Measurements from ENCODE around the gene GNGT1.
A peak's percentile ranks its signal among the peaks of the same experiment; 100 is the strongest.
"Not testable (repeated sequence)": the region's sequence is repeated elsewhere in the genome, so short reads cannot be mapped to it uniquely, and the experiment has no call there.

The GNGT1 gene

DNA sequence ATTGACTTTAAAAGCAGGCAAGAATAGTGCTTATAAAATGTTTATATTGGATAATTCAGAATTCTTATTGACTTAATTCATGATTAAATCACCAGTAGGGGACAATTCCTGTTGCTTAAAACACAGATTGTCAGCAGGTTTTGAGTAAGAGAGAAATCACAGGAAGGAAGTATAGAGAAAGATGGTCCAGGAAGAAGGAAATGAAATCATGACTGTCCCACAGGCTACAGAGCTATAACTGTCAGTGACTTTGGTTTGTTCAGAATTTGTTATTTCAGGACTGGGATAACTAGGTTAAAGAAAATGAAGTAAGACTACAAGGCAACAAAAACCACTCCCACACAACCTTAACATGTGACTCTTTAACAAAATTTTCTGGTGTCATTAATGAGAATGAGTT lies 6.8 kb downstream of the GNGT1 start:
- DNase-seq = no peak
- no peaks in the 10 kb centered on the region for H3K4me1 ChIP-seq
- TF ChIP-seq, protein P1, sequence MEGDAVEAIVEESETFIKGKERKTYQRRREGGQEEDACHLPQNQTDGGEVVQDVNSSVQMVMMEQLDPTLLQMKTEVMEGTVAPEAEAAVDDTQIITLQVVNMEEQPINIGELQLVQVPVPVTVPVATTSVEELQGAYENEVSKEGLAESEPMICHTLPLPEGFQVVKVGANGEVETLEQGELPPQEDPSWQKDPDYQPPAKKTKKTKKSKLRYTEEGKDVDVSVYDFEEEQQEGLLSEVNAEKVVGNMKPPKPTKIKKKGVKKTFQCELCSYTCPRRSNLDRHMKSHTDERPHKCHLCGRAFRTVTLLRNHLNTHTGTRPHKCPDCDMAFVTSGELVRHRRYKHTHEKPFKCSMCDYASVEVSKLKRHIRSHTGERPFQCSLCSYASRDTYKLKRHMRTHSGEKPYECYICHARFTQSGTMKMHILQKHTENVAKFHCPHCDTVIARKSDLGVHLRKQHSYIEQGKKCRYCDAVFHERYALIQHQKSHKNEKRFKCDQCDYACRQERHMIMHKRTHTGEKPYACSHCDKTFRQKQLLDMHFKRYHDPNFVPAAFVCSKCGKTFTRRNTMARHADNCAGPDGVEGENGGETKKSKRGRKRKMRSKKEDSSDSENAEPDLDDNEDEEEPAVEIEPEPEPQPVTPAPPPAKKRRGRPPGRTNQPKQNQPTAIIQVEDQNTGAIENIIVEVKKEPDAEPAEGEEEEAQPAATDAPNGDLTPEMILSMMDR (IDR thresholded peaks at IDR 0.05; ENCODE audit: low read depth, low read length) = no peak

GRCh38 chr7:93914581-93915066 lies 8.3 kb downstream of the GNGT1 start:
- no peaks in the 10 kb centered on the region for H3K27me3 ChIP-seq
- no peak for DNase-seq
- no peaks in the 10 kb centered on the region for H3K36me3 ChIP-seq
- no peak overlapping the region for H3K4me3 ChIP-seq (ENCODE audit: low read depth, low read length)
- TF ChIP-seq, protein P1 (IDR thresholded peaks at IDR 0.05; ENCODE audit: low read depth, low read length) = no peak
- no peaks in the 10 kb centered on the region for H3K9me3 ChIP-seq
- no peaks in the 10 kb centered on the region for H3K4me1 ChIP-seq

More for the DNA sequence above, 6.8 kb downstream of the GNGT1 start:
- no peak overlapping the region for H3K4me3 ChIP-seq (ENCODE audit: low read depth, low read length)
- no peaks in the 10 kb centered on the region for H3K27me3 ChIP-seq
- no peaks in the 10 kb centered on the region for H3K36me3 ChIP-seq
- H3K9me3 ChIP-seq = no peaks in the 10 kb centered on the region

DNA sequence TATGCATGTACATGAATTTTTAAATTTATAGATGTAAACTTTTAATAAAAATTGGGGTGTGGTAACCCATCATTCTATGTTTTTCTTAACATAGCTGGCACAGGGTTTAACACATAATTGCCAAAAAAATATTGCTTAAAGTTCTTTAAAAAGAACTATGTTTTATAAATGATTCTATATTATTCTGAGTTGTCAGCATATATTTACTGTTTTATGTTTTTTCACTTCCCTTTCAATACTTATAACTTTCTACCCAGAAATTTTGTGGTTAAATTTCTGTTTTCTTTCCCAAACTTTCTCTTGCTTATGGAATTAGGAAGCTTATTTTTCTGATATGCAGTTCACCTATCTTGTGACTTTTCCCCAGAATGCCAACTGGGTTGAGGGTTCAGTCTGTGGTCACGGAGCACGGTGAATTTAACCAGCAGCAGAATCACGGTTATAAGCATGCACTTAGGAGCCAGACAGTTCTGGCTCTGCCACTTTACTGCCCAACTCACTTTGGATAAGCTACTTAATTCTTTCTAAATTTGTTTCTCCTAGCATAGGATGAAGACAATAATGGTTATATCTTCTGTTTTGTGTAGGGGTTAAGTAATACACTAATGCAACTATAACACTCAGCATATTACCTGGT lies 9.0 kb downstream of the GNGT1 start:
- not testable (repeated sequence) for H3K27me3 ChIP-seq; H3K4me3 ChIP-seq (ENCODE audit: low read depth, low read length); H3K4me1 ChIP-seq; H3K9me3 ChIP-seq; H3K36me3 ChIP-seq; DNase-seq

GRCh38 chr7:93915888-93916287 lies 9.5 kb downstream of the GNGT1 start:
- H3K4me3 ChIP-seq (ENCODE audit: low read depth, low read length); H3K36me3 ChIP-seq; DNase-seq; H3K4me1 ChIP-seq; H3K9me3 ChIP-seq; H3K27me3 ChIP-seq: not testable (repeated sequence)

GRCh38 chr7:93916315-93916714 lies 9.9 kb downstream of the GNGT1 start:
- not testable (repeated sequence) for H3K4me1 ChIP-seq; DNase-seq; H3K27me3 ChIP-seq; H3K9me3 ChIP-seq; H3K4me3 ChIP-seq (ENCODE audit: low read depth, low read length); H3K36me3 ChIP-seq

DNA sequence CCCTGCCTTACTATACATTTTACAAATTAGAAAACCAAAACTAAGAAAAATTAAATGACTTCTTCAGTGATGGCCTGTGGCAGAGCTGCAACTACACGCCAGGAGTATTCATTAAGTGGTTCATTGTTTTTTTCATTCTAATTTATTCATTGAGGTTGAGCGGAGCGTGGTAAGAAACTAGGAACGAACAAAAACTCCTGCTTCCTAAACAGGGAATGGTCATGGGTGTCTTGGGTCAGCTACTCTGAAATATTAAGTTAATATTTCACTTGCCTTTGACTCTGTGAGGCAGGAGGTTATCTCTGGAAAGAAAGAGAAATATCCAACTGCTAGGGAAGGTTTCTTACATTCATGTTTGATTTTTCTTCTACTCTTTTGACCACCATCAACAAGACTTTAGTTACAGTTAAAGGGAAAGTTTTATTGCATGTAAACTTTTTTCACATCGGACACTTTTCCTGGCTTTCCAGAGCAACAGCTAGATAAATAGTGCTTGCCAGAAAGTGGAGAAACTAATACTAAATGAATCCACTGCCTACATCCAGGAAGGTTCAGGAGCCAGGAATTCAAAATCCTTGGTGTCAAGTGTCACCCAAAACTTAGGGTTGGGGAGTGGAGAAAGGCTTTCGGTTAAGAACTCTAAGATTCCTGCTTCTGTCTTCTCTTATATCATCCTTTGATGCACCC lies 14.3 kb downstream of the GNGT1 start:
- no peaks in the 10 kb centered on the region for H3K4me1 ChIP-seq
- DNase-seq = no peak
- H3K9me3 ChIP-seq = no peaks in the 10 kb centered on the region
- TF ChIP-seq, protein P1 (IDR thresholded peaks at IDR 0.05; ENCODE audit: low read depth, low read length) = no peak
- H3K27me3 ChIP-seq = peaks cover 11% of the 10 kb centered on the region
- H3K4me3 ChIP-seq (ENCODE audit: low read depth, low read length) = no peak overlapping the region
- no peaks in the 10 kb centered on the region for H3K36me3 ChIP-seq

- no peak for DNase-seq
- Histone ChIP-seq H3K36me3 (no peaks in the 10 kb centered on the region), H3K9me3 (no peaks in the 10 kb centered on the region), H3K27me3 (peaks cover 11% of the 10 kb centered on the region), H3K4me3 (ENCODE audit: low read depth, low read length) (peak overlapping the region; percentile 59), H3K4me1 (no peaks in the 10 kb centered on the region)
- TF ChIP-seq, protein P1 (IDR thresholded peaks at IDR 0.05; ENCODE audit: low read depth, low read length) = no peak
These were observed 14.8 kb downstream of the GNGT1 start for GRCh38 chr7:93921186-93921585.

Measured in BE2C (cell line).